ENCODE data around the gene AREL1.

AREL1 gene

GRCh38 chr14:74655599-74656395 lies 57.1 kb downstream of the AREL1 start:
- no peak for DNase-seq

GRCh38 chr14:74654931-74655330 lies 57.9 kb downstream of the AREL1 start:
- no peak for DNase-seq

- DNase-seq = no peak
Measured at GRCh38 chr14:74653386-74654138, 59.3 kb downstream of the AREL1 start.

- DNase-seq = no peak
Measured at GRCh38 chr14:74652541-74652940, 60.3 kb downstream of the AREL1 start.

- no peak for DNase-seq
Measured at GRCh38 chr14:74650927-74651686, 61.8 kb downstream of the AREL1 start.

- no peak for DNase-seq
Measured at GRCh38 chr14:74649673-74650072, 63.2 kb downstream of the AREL1 start.

- DNase-seq = no peak
Measured at GRCh38 chr14:74649167-74649566, 63.7 kb downstream of the AREL1 start.

- no peak for DNase-seq
Measured at GRCh38 chr14:74648601-74649000, 64.3 kb downstream of the AREL1 start.

- DNase-seq = no peak
Measured at GRCh38 chr14:74647678-74648461, 65.0 kb downstream of the AREL1 start.

GRCh38 chr14:74647061-74647677 lies 65.7 kb downstream of the AREL1 start:
- no peak for DNase-seq

- no peak for DNase-seq
Measured at GRCh38 chr14:74645756-74646470, 67.0 kb downstream of the AREL1 start.

GRCh38 chr14:74645244-74645643 lies 67.6 kb downstream of the AREL1 start:
- DNase-seq = no peak

GRCh38 chr14:74641601-74642391 lies 71.1 kb downstream of the AREL1 start:
- no peak for DNase-seq

GRCh38 chr14:74638966-74639365 lies 73.9 kb downstream of the AREL1 start:
- no peak for DNase-seq

GRCh38 chr14:74638066-74638465 lies 74.8 kb downstream of the AREL1 start:
- DNase-seq = no peak

- no peak for DNase-seq
Measured at GRCh38 chr14:74637178-74637550, 75.7 kb downstream of the AREL1 start.

GRCh38 chr14:74636424-74637177 lies 76.3 kb downstream of the AREL1 start:
- DNase-seq = no peak

GRCh38 chr14:74635847-74636246 lies 77.0 kb downstream of the AREL1 start:
- DNase-seq = no peak

- DNase-seq = no peak
Measured at GRCh38 chr14:74634964-74635363, 77.9 kb downstream of the AREL1 start.

- no peak for DNase-seq
Measured at GRCh38 chr14:74634481-74634880, 78.4 kb downstream of the AREL1 start.

Measured in activated naive CD4-positive, alpha-beta T cell treated with Interleukin-2 at 50 U/mL for 16 hours (primary cell).